Measurements from ENCODE around the gene CNBD2. TPM values are rescaled to one million over a fixed set of nuclear protein-coding genes. Genes with fewer than 3 reads are reported as not detected.
"Not testable (repeated sequence)": the region's sequence is repeated elsewhere in the genome, so short reads cannot be mapped to it uniquely, and the experiment has no call there.

CNBD2 gene
- 2.7 TPM for polyA plus RNA-seq (2013, experiment 1 of 2)
- polyA plus RNA-seq (2013, experiment 2 of 2) = 2.3 TPM

DNA sequence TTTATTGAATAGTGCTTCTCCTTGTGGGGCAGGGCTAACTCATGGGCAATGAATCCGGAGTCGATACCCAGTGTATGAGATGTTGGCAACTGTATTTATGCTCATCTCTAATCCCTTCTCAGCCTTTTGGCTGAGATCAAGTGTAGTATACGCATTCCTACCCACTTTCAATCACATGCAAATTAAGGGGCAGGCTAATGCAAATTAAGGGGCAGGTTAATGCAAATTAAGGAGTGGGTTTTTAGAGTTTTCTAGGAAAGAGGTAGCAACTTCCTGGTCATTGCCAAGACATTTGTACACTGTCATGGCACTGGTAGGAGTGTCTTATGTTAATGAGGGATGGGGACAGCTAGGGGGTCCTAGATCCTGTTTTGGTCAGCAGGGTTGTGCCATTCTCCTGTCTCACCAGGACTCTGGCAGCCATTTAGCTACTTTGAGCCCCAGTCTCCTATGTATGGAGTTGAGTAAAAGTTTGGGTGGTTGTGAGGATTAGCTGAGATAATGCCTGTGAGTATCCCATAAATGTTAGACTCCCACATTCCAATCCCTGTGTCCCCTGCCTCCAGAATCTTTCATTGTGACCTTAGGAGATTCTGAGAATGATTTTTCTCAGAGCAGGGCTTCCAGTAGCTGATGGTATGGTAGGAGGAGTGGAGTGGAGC, at the start of gene CNBD2:
CNBD2 (plus strand) TSS at position 612 of the 662 bp plus-strand sequence. CDS start 173 bp downstream, outside the sequence.
- Histone ChIP-seq H3K9ac (ENCODE audit: low read depth, low read length) (no peak within 1 kb of the TSS), H3K27me3 (ENCODE audit: insufficient read depth, low read length) (no peaks in the 10 kb centered on the region), H3K27ac (ENCODE audit: low read depth, low read length) (no peak within 1 kb of the TSS), H3K9me3 (ENCODE audit: insufficient read depth, low read depth, low read length) (no peaks in the 10 kb centered on the region), H3K4me3 (ENCODE audit: low read length) (no peak within 1 kb of the TSS), H3K36me3 (ENCODE audit: insufficient read depth, low read length) (no peaks in the 10 kb centered on the region), H3K4me1 (ENCODE audit: insufficient read depth, low read length) (peaks cover 6% of the 10 kb centered on the region)
- whole genome bisulfite sequencing = 100% methylated on average over 2 of the region's 3 CpGs

GRCh38 chr20:35920523-35920922, 47.9 kb upstream of the CNBD2 start:
- H3K27ac ChIP-seq (ENCODE audit: low read depth, low read length) = no peak overlapping the region
- no peaks in the 10 kb centered on the region for H3K9me3 ChIP-seq (ENCODE audit: insufficient read depth, low read depth, low read length)
- H3K27me3 ChIP-seq (ENCODE audit: insufficient read depth, low read length) = no peaks in the 10 kb centered on the region
- WGBS = 92% methylated on average over 1 of the region's 3 CpGs
- H3K4me3 ChIP-seq (ENCODE audit: low read length) = no peak overlapping the region
- H3K9ac ChIP-seq (ENCODE audit: low read depth, low read length) = no peak overlapping the region
- H3K4me1 ChIP-seq (ENCODE audit: insufficient read depth, low read length) = no peaks in the 10 kb centered on the region
- peaks cover 62% of the 10 kb centered on the region for H3K36me3 ChIP-seq (ENCODE audit: insufficient read depth, low read length)

GRCh38 chr20:35929301-35929700, 39.1 kb upstream of the CNBD2 start:
- 93% methylated on average over 2 of the region's 2 CpGs for WGBS
- H3K36me3 ChIP-seq (ENCODE audit: insufficient read depth, low read length) = peaks cover 52% of the 10 kb centered on the region
- H3K9me3 ChIP-seq (ENCODE audit: insufficient read depth, low read depth, low read length) = no peaks in the 10 kb centered on the region
- no peak overlapping the region for H3K9ac ChIP-seq (ENCODE audit: low read depth, low read length)
- no peak overlapping the region for H3K4me3 ChIP-seq (ENCODE audit: low read length)
- no peaks in the 10 kb centered on the region for H3K27me3 ChIP-seq (ENCODE audit: insufficient read depth, low read length)
- peaks cover 8% of the 10 kb centered on the region for H3K4me1 ChIP-seq (ENCODE audit: insufficient read depth, low read length)
- no peak overlapping the region for H3K27ac ChIP-seq (ENCODE audit: low read depth, low read length)

DNA sequence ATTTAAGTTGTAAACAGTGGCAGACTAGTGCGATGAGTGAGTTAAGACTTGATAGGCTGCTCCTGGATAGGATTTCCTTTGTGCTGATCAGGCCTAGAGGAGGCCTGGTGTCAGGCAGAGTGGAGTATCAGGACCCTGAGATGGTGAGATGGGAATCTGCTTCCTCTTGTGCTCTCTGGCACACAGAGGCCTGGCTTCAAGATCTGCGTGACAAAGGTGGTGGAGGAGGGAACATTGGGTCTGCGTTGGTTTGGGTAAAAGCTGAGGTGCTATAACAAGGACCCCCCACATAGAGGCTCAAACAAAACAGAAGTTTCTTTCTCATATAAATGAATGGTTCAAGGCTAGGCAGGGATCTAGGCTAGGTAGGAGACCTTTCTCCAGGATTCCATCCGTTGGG, 34.3 kb upstream of the CNBD2 start:
- H3K36me3 ChIP-seq (ENCODE audit: insufficient read depth, low read length) = peaks cover 47% of the 10 kb centered on the region
- H3K27ac ChIP-seq (ENCODE audit: low read depth, low read length) = peak overlapping the region; percentile 87; the same call in 1 of the 2 replicates

DNA sequence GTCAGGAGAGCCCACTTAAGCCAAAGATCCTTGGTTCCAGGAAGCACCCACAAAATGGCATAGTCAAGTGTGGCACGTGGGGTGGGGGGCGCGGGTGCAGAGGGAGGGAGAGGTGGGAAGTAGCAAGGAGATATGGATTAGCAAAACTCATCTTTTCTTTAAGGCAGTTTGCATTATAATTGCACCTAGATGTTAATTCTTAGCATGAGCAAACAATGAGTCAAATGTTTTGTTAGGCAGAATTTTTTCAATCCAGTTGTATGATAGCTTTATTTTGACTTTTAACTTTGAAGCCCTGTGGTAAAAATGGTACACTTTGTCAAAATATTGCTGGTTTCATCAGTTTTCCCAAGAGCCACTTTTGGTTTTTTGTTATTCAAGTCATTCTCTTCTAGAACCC, 29.1 kb upstream of the CNBD2 start:
- Histone ChIP-seq H3K9me3 (ENCODE audit: insufficient read depth, low read depth, low read length) (no peaks in the 10 kb centered on the region), H3K27ac (ENCODE audit: low read depth, low read length) (no peak overlapping the region), H3K4me1 (ENCODE audit: insufficient read depth, low read length) (peaks cover 7% of the 10 kb centered on the region), H3K9ac (ENCODE audit: low read depth, low read length) (no peak overlapping the region), H3K27me3 (ENCODE audit: insufficient read depth, low read length) (no peaks in the 10 kb centered on the region), H3K36me3 (ENCODE audit: insufficient read depth, low read length) (peaks cover 56% of the 10 kb centered on the region), H3K4me3 (ENCODE audit: low read length) (no peak overlapping the region)
- WGBS = 79% methylated on average over 3 of the region's 3 CpGs

More for the DNA sequence above, 34.3 kb upstream of the CNBD2 start:
- H3K9me3 ChIP-seq (ENCODE audit: insufficient read depth, low read depth, low read length) = no peaks in the 10 kb centered on the region
- H3K4me3 ChIP-seq (ENCODE audit: low read length) = no peak overlapping the region
- H3K4me1 ChIP-seq (ENCODE audit: insufficient read depth, low read length) = peaks cover 15% of the 10 kb centered on the region
- WGBS = 70% methylated on average over 3 of the region's 4 CpGs
- H3K9ac ChIP-seq (ENCODE audit: low read depth, low read length) = peak overlapping the region; percentile 51
- no peaks in the 10 kb centered on the region for H3K27me3 ChIP-seq (ENCODE audit: insufficient read depth, low read length)

DNA sequence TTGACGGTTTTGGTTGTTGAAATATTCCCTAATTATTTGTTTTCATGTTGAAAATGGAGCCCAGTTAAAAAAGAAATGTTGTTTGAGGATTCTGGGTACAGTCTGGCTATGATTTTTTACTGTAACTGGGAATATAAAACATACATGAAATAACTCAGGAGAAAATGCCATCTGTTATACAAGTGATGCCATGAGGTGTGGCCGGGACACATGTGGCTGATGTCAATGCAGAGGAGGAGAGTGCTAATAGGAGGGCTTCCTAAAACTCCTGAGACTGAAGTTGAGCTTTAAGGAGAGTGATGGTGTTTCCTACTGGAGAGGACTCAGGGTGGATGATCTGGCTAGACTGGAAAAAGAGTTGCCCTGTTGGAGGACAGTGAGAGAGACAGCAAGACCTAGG, 26.8 kb upstream of the CNBD2 start:
- no peaks in the 10 kb centered on the region for H3K9me3 ChIP-seq (ENCODE audit: insufficient read depth, low read depth, low read length)
- no peak overlapping the region for H3K27ac ChIP-seq (ENCODE audit: low read depth, low read length)
- H3K27me3 ChIP-seq (ENCODE audit: insufficient read depth, low read length) = no peaks in the 10 kb centered on the region
- WGBS = over 99% methylated on average over 2 of the region's 2 CpGs
- H3K4me3 ChIP-seq (ENCODE audit: low read length) = no peak overlapping the region
- H3K4me1 ChIP-seq (ENCODE audit: insufficient read depth, low read length) = no peaks in the 10 kb centered on the region; the same call in 1 of the 2 replicates
- peaks cover 60% of the 10 kb centered on the region for H3K36me3 ChIP-seq (ENCODE audit: insufficient read depth, low read length)
- H3K9ac ChIP-seq (ENCODE audit: low read depth, low read length) = no peak overlapping the region

GRCh38 chr20:35942243-35942642, 26.1 kb upstream of the CNBD2 start:
- peaks cover 56% of the 10 kb centered on the region for H3K36me3 ChIP-seq (ENCODE audit: insufficient read depth, low read length)
- H3K9me3 ChIP-seq (ENCODE audit: insufficient read depth, low read depth, low read length) = no peaks in the 10 kb centered on the region
- no peaks in the 10 kb centered on the region; the same call in 1 of the 2 replicates for H3K4me1 ChIP-seq (ENCODE audit: insufficient read depth, low read length)
- no peaks in the 10 kb centered on the region for H3K27me3 ChIP-seq (ENCODE audit: insufficient read depth, low read length)
- no peak overlapping the region for H3K9ac ChIP-seq (ENCODE audit: low read depth, low read length)
- no peak overlapping the region for H3K27ac ChIP-seq (ENCODE audit: low read depth, low read length)
- 94% methylated on average over 2 of the region's 2 CpGs for WGBS
- no peak overlapping the region for H3K4me3 ChIP-seq (ENCODE audit: low read length)

DNA sequence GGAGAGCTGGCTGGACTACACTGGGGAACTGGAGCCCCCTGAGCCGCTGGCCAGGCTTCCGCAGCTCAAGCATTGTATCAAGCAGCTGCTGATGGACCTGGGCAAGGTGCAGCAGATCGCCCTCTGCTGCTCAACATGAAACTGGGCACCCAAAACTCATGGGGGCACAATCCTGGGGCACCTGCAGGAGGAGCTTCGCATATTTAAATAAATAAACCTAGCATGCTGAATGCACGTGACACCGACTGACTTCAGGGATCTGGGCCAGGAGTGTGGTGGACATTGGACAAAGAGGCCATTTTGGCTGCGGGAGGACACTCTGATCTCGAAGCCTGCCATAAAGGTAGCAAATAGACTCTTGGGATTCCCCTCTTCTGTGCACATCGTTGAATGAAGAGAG, 20.9 kb upstream of the CNBD2 start:
- H3K4me3 ChIP-seq (ENCODE audit: low read length) = no peak overlapping the region
- H3K27ac ChIP-seq (ENCODE audit: low read depth, low read length) = no peak overlapping the region
- H3K36me3 ChIP-seq (ENCODE audit: insufficient read depth, low read length) = peaks cover 30% of the 10 kb centered on the region
- no peaks in the 10 kb centered on the region for H3K4me1 ChIP-seq (ENCODE audit: insufficient read depth, low read length)
- WGBS = 80% methylated on average over 9 of the region's 9 CpGs
- no peak overlapping the region for H3K9ac ChIP-seq (ENCODE audit: low read depth, low read length)
- no peaks in the 10 kb centered on the region for H3K9me3 ChIP-seq (ENCODE audit: insufficient read depth, low read depth, low read length)
- no peaks in the 10 kb centered on the region for H3K27me3 ChIP-seq (ENCODE audit: insufficient read depth, low read length)

DNA sequence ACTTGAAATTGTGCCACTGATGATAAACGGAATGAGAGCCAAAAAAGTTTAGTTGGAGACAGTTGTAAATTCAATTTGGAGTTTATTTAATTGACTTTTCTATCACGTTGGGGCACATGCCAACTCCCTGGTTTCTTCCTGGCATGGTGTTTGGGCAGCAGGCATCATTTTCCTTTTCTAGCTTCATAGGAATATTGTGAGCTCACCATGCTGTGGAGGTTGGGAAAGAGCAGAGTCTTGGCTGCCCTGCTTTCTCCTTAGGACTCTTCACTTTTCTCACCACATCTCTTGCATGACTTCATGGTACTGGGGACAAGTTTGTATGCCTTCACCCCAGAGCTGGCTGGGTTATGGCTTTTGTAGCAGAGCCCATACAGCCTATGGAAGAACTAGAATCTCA, 20.5 kb upstream of the CNBD2 start:
- WGBS = 94% methylated on average over 2 of the region's 2 CpGs
- no peak overlapping the region for H3K9ac ChIP-seq (ENCODE audit: low read depth, low read length)
- H3K27ac ChIP-seq (ENCODE audit: low read depth, low read length) = no peak overlapping the region
- no peaks in the 10 kb centered on the region for H3K27me3 ChIP-seq (ENCODE audit: insufficient read depth, low read length)
- H3K4me3 ChIP-seq (ENCODE audit: low read length) = no peak overlapping the region
- H3K36me3 ChIP-seq (ENCODE audit: insufficient read depth, low read length) = peaks cover 29% of the 10 kb centered on the region
- no peaks in the 10 kb centered on the region for H3K4me1 ChIP-seq (ENCODE audit: insufficient read depth, low read length)
- H3K9me3 ChIP-seq (ENCODE audit: insufficient read depth, low read depth, low read length) = no peaks in the 10 kb centered on the region

- Histone ChIP-seq H3K9ac (ENCODE audit: low read depth, low read length) (no peak overlapping the region), H3K27me3 (ENCODE audit: insufficient read depth, low read length) (no peaks in the 10 kb centered on the region), H3K27ac (ENCODE audit: low read depth, low read length) (no peak overlapping the region), H3K36me3 (ENCODE audit: insufficient read depth, low read length) (peaks cover 19% of the 10 kb centered on the region), H3K4me1 (ENCODE audit: insufficient read depth, low read length) (peaks cover under 1% of the 10 kb centered on the region; the same call in 1 of the 2 replicates), H3K9me3 (ENCODE audit: insufficient read depth, low read depth, low read length) (no peaks in the 10 kb centered on the region), H3K4me3 (ENCODE audit: low read length) (no peak overlapping the region)
- WGBS = 97% methylated on average over 7 of the region's 7 CpGs
Measured at GRCh38 chr20:35950093-35950492, 18.3 kb upstream of the CNBD2 start.

DNA sequence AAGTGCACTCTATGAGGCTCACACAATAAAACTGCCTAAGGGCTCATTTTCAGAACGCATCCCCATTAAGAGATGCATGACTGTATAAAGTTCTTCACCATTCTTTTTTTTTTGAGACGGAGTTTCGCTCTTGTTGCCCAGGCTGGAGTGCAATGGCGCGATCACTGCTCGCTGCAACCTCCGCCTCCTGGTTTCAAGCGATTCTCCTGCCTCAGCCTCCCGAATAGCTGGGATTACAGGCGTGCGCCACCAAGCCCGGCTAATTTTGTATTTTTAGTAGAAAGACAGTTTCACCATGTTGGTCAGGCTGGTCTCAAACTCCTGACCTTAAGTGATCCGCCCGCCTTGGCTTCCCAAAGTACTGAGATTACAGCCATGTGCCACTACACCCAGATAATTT, 16.3 kb upstream of the CNBD2 start:
- H3K27me3 ChIP-seq (ENCODE audit: insufficient read depth, low read length); H3K27ac ChIP-seq (ENCODE audit: low read depth, low read length); H3K4me1 ChIP-seq (ENCODE audit: insufficient read depth, low read length); H3K9me3 ChIP-seq (ENCODE audit: insufficient read depth, low read depth, low read length); H3K9ac ChIP-seq (ENCODE audit: low read depth, low read length): not testable (repeated sequence)
- H3K36me3 ChIP-seq (ENCODE audit: insufficient read depth, low read length) = peaks cover 16% of the 10 kb centered on the region
- H3K4me3 ChIP-seq (ENCODE audit: low read length) = peak overlapping the region; percentile 91; the same call in 1 of the 2 replicates
- WGBS = 97% methylated on average over 14 of the region's 14 CpGs
